SK-N-SH (cell line): ENCODE measurements around the gene FCHO2. TPM values are rescaled to one million over a fixed set of nuclear protein-coding genes. Genes with fewer than 3 reads are reported as not detected.
A peak's percentile ranks its signal among the peaks of the same experiment; 100 is the strongest.

Source experiments
- CTCF ChIA-PET: fragments of 300-600, 350-600 bp; formaldehyde crosslinking; extraction: SDS; loops from one replicate; lab custom pipeline; 2021; lab: Yijun Ruan, JAX
- POLR2A ChIA-PET: fragments of 350-600 bp; sonication (Branson Sonifier 250); formaldehyde crosslinking; extraction: SDS; loops from one replicate; lab custom pipeline; 2020; ENCODE audit warnings: antibody characterized with exemption, inconsistent platforms; lab: Yijun Ruan, JAX
- DNase-seq: peaks from one replicate; pipeline ENCODE4 v3.0.0; 2012
- H2AFZ ChIP-seq: fragments of 200-600 bp; sonication (generic); 2 replicates; pipeline ENCODE4 v1.8.1; 2016; ENCODE audit warnings: antibody characterized with exemption, mild to moderate bottlenecking, low read depth
- H3F3A ChIP-seq: fragments of 200-600 bp; sonication (generic); replicated peaks from 2 replicates; pipeline ENCODE3; 2016; ENCODE audit warnings: antibody characterized with exemption, mild to moderate bottlenecking; ENCODE audit not compliant: insufficient read depth
- H3K27ac ChIP-seq, 2 experiments: fragments of 200-500 bp in 1 of 2; fragments of 200-600 bp in 1 of 2; sonication (Bioruptor generic) in 1 of 2; sonication (generic), shearing (Covaris generic) in 1 of 2; 2 replicates each; pipeline versions ENCODE4 v1.5.1 to v1.6.1; 2014 to 2016; ENCODE audit warnings: low read depth in 2 of 2, inconsistent platforms in 1 of 2, low read length in 1 of 2, mild to moderate bottlenecking in 1 of 2, mixed read lengths in 1 of 2
- H3K27me3 ChIP-seq: fragments of 200-600 bp; sonication (generic), shearing (Covaris generic); 2 replicates; pipeline ENCODE4 v1.6.1; 2016; ENCODE audit warnings: mixed run types; ENCODE audit not compliant: insufficient read depth
- H3K36me3 ChIP-seq, 2 experiments: fragments of 200-500 bp in 1 of 2; fragments of 200-600 bp in 1 of 2; sonication (Bioruptor generic) in 1 of 2; sonication (generic) in 1 of 2; replicated peaks in 1 of 2; 2 replicates each; pipeline versions ENCODE3 to v1.5.1; 2014 to 2016; ENCODE audit warnings: low read length in 1 of 2, mild to moderate bottlenecking in 1 of 2; ENCODE audit not compliant: insufficient read depth in 2 of 2, control insufficient read depth in 1 of 2
- H3K4me1 ChIP-seq, 2 experiments: fragments of 200-500 bp in 1 of 2; fragments of 200-600 bp in 1 of 2; sonication (Bioruptor generic) in 1 of 2; sonication (generic), shearing (Covaris generic) in 1 of 2; 2 replicates each; pipeline versions ENCODE4 v1.5.1 to v1.6.1; 2014 to 2016; ENCODE audit warnings: low read depth in 1 of 2, low read length in 1 of 2, mixed run types in 1 of 2; ENCODE audit not compliant: insufficient read depth in 2 of 2, control insufficient read depth in 1 of 2
- H3K4me2 ChIP-seq: fragments of 200-600 bp; sonication (generic), shearing (Covaris generic); 2 replicates; pipeline ENCODE4 v1.6.1; 2017; ENCODE audit warnings: mixed run types
- H3K4me3 ChIP-seq, 2 experiments: fragments of 200-500 bp in 1 of 2; fragments of 200-600 bp in 1 of 2; sonication (Bioruptor generic) in 1 of 2; sonication (generic), shearing (Covaris generic) in 1 of 2; 2 replicates each; pipeline versions ENCODE4 v1.5.1 to v1.8.1; 2014 to 2016; ENCODE audit warnings: low read depth in 2 of 2, inconsistent platforms in 1 of 2, low read length in 1 of 2, mild to moderate bottlenecking in 1 of 2, mixed read lengths in 1 of 2, moderate library complexity in 1 of 2
- H3K79me2 ChIP-seq: fragments of 200-600 bp; sonication (generic); 2 replicates; pipeline ENCODE4 v1.8.1; 2017; ENCODE audit warnings: mild to moderate bottlenecking; ENCODE audit not compliant: insufficient read depth
- H3K9ac ChIP-seq: fragments of 200-600 bp; sonication (generic); 2 replicates; pipeline ENCODE4 v1.6.1; 2017; ENCODE audit warnings: mixed run types
- H3K9me2 ChIP-seq: fragments of 200-600 bp; sonication (generic); 2 replicates; pipeline ENCODE4 v1.6.1; 2017; ENCODE audit warnings: mixed run types
- H3K9me3 ChIP-seq: fragments of 200-600 bp; sonication (generic); 2 replicates; pipeline ENCODE4 v1.6.1; 2017; ENCODE audit warnings: mixed run types, mild to moderate bottlenecking, moderate library complexity
- H4K20me1 ChIP-seq: fragments of 200-600 bp; sonication (generic); 2 replicates; pipeline ENCODE4 v1.6.1; 2017; ENCODE audit warnings: mild to moderate bottlenecking, mixed run types; ENCODE audit not compliant: insufficient read depth
- CHD2 ChIP-seq: fragments of 150-350 bp; IDR thresholded peaks from 2 replicates; pipeline ENCODE4 v1.6.1; 2018; ENCODE audit warnings: low read length; ENCODE audit not compliant: partially characterized antibody
- EP300 ChIP-seq, 2 experiments: IDR thresholded peaks; 2 replicates each; pipeline versions ENCODE4 v1.4.0 to v1.6.1; 2012; ENCODE audit warnings: borderline replicate concordance in 1 of 2, low read depth in 1 of 2, low read length in 1 of 2
- FOXJ3 ChIP-seq: sonication (generic); formaldehyde crosslinking; IDR thresholded peaks from 2 replicates; pipeline ENCODE4 v1.5.1; 2020; ENCODE audit warnings: mild to moderate bottlenecking, missing genetic modification reagents
- GATA2 ChIP-seq: sonication (generic); formaldehyde crosslinking; IDR thresholded peaks from 2 replicates; pipeline ENCODE4 v1.5.0; 2020; ENCODE audit warnings: mild to moderate bottlenecking, missing genetic modification reagents
- MEF2A ChIP-seq: IDR thresholded peaks from 2 replicates; pipeline ENCODE4 v1.4.0; 2012; ENCODE audit warnings: low read depth, borderline replicate concordance
- MXI1 ChIP-seq: IDR thresholded peaks from 2 replicates; pipeline ENCODE4 v1.6.1; 2012; ENCODE audit warnings: mild to moderate bottlenecking, low read depth, low read length, improper control_type of control experiment
- RAD21 ChIP-seq: IDR thresholded peaks from 2 replicates; pipeline ENCODE4 v1.6.1; 2012; ENCODE audit warnings: mild to moderate bottlenecking, low read length
- RXRA ChIP-seq: IDR thresholded peaks from 2 replicates; pipeline ENCODE4 v1.4.0; 2012; ENCODE audit warnings: low read depth, mild to moderate bottlenecking, borderline replicate concordance
- TCF12 ChIP-seq: IDR thresholded peaks from 2 replicates; pipeline ENCODE4 v1.4.0; 2012
- TEAD4 ChIP-seq: IDR thresholded peaks from 2 replicates; pipeline ENCODE4 v1.4.0; 2012; ENCODE audit warnings: mild to moderate bottlenecking, borderline replicate concordance; ENCODE audit not compliant: insufficient read depth
- WGBS: methylation state at CpG from one replicate; pipeline ENCODE4 v1.1.6; 2017; ENCODE audit warnings: low lambda C conversion rate; 5-methylcytosine and 5-hydroxymethylcytosine counted together
- polyA plus RNA-seq, 3 experiments: library from polyadenylated mRNA; depleted of rRNA; stranded (reverse); fragments of >200 nt; gene quantifications; 2 replicates each; pipeline ENCODE4 v1.2.3, GENCODE V29; 2012
- TF ChIP-seq, protein P1 (sequence below): fragments of 150-350 bp; IDR thresholded peaks from 2 replicates; pipeline ENCODE4 v1.6.1; 2017; ENCODE audit warnings: antibody characterized with exemption, low read length, low read depth, borderline replicate concordance
- TF ChIP-seq, protein P2 (sequence below): IDR thresholded peaks from 2 replicates; pipeline ENCODE4; 2012

The FCHO2 gene
- polyA plus RNA-seq, 1 of the 3 experiments (the other 2 are of a cell fraction): 5.2 TPM

DNA sequence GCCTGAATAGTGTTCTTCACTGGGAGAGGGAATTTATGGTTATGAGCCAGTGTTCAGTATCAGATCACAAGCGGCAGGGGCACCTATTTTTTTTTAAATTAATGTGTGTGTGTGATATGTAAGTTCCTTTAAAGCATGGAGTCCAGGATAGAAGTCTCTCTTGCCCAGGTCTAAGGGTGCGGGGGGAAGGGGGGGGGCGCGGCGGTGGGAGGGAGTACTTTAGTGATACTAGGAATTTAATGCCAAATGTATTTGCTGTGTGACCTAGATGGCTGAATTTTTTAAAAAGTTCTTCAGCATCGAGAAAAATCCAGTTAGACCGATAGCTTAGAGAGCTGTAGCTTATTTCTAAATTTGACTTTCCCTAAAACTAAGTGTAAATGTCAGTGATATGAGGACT lies 1.5 kb upstream of the FCHO2 start:
- ChIA-PET CTCF (interaction anchor here (0.7 to 2.4 kb wide), 4 partner anchors 105 to 497 kb away, joined by 3 to 8 read pairs (median 6); no protein-coding TSS in a partner anchor), POLR2A (no interaction called here)
- Histone ChIP-seq H3K9me3 (no peaks in the 10 kb centered on the region), H3K4me1 (peaks cover 5 to 7% of the 10 kb centered on the region in 2 experiments; a peak in 3 of 4 replicates), H2AFZ (0 out of 2 replicates have a peak overlapping the region, but pooled peaks have one; percentile 76), H3K4me2 (no peak overlapping the region), H3K79me2 (peaks cover 29% of the 10 kb centered on the region), H3K4me3 (no peak overlapping the region), H3K27me3 (no peaks in the 10 kb centered on the region), H4K20me1 (no peaks in the 10 kb centered on the region; the same call in 1 of the 2 replicates), H3K9me2 (no peaks in the 10 kb centered on the region), H3F3A (peaks cover 24% of the 10 kb centered on the region), H3K27ac (no peak overlapping the region), H3K36me3 (no peaks in the 10 kb centered on the region), H3K9ac (no peak overlapping the region)
- WGBS: 94% methylated on average over 7 of the region's 7 CpGs
- DNase-seq: no peak
- TF ChIP-seq EP300 (IDR thresholded peaks at IDR 0.05; ENCODE audit: borderline replicate concordance in 1 of 2, low read depth in 1 of 2, low read length in 1 of 2) (no peak), TCF12 (no peak), MXI1 (no peak), GATA2 (CRISPR knock-in tag) (no peak), TEAD4 (no peak), RXRA (no peak), RAD21 (no peak), CHD2 (no peak), MEF2A (no peak)

DNA sequence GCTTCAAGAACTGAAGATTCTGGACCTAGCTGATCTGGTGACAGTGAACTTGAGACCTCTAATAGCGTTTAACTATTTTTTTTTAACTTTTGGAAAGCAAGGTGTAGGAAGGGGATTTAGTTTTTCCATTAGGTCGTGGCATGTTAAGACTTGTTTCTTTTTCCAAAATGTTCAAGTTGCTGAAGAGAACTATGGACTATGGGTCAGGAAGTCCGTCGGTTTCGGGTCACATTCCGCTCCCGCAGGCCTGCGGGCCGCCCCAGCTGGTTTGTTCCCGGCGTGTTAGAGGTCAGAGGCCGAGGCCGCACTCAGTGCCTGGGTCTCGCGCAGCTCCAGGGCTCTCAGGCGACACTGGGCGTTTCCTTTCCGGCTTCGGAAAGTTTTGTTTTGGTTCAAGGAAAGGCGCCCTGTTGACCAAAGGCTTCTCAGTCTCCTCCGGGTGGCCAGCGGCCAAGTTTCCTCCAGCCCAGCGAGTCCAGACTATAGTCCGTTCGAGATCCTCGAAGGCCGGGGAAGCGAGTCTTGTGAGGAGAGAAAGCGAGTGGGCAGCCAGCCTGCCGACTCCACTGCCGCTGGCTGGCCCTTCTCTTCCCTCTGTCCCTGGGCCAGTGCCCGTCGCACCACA lies 586 bp upstream of the FCHO2 start:
- peak overlapping the region; percentile 76 for H2AFZ ChIP-seq
- peaks cover 5 to 7% of the 10 kb centered on the region in 2 experiments; a peak in 3 of 4 replicates for H3K4me1 ChIP-seq
- no peaks in the 10 kb centered on the region for H3K9me2 ChIP-seq
- peak overlapping the region; percentile 62 to 80; a peak in 3 of 4 replicates for H3K27ac ChIP-seq
- TF ChIP-seq FOXJ3 (CRISPR knock-in tag): no peak
- TF ChIP-seq, protein P1, sequence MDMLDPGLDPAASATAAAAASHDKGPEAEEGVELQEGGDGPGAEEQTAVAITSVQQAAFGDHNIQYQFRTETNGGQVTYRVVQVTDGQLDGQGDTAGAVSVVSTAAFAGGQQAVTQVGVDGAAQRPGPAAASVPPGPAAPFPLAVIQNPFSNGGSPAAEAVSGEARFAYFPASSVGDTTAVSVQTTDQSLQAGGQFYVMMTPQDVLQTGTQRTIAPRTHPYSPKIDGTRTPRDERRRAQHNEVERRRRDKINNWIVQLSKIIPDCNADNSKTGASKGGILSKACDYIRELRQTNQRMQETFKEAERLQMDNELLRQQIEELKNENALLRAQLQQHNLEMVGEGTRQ: no peak
- TF ChIP-seq, protein P2, sequence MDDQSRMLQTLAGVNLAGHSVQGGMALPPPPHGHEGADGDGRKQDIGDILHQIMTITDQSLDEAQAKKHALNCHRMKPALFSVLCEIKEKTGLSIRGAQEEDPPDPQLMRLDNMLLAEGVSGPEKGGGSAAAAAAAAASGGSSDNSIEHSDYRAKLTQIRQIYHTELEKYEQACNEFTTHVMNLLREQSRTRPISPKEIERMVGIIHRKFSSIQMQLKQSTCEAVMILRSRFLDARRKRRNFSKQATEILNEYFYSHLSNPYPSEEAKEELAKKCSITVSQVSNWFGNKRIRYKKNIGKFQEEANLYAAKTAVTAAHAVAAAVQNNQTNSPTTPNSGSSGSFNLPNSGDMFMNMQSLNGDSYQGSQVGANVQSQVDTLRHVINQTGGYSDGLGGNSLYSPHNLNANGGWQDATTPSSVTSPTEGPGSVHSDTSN: no peak
- H3K27me3 ChIP-seq: no peaks in the 10 kb centered on the region
- no peaks in the 10 kb centered on the region; the same call in 1 of the 2 replicates for H4K20me1 ChIP-seq
- no peak for DNase-seq
- WGBS: 58% methylated on average over 33 of the region's 33 CpGs
- ChIA-PET POLR2A (no interaction called here), CTCF (interaction anchor here (0.6 to 2.4 kb wide), 16 partner anchors 10 to 736 kb away, joined by 3 to 8 read pairs (median 3); no protein-coding TSS in a partner anchor)
- peak overlapping the region; percentile 74; the same call in 1 of the 2 replicates for H3K4me2 ChIP-seq
- peaks cover 24% of the 10 kb centered on the region for H3F3A ChIP-seq
- H3K79me2 ChIP-seq: peaks cover 38% of the 10 kb centered on the region
- no peaks in the 10 kb centered on the region for H3K9me3 ChIP-seq
- H3K9ac ChIP-seq: no peak overlapping the region; the same call in 1 of the 2 replicates
- H3K4me3 ChIP-seq: peak overlapping the region; percentile 69 to 78
- no peaks in the 10 kb centered on the region for H3K36me3 ChIP-seq
